ENCODE measurements around the gene PLEKHG4. TPM values are rescaled to one million over a fixed set of nuclear protein-coding genes. Genes with fewer than 3 reads are reported as not detected.
A peak's percentile ranks its signal among the peaks of the same experiment; 100 is the strongest.

Gene PLEKHG4
- total and polyA plus RNA-seq, 10 of the 15 experiments (the other 5 are each of a cell fraction or from before 2014, with no cell fraction given), result 0.14 to 2.6 (median 0.99) TPM

- peaks cover 11% of the 10 kb centered on the region for H3K79me2 ChIP-seq (ENCODE audit: control insufficient read depth, insufficient read depth, low read length)
- H3K9me3 ChIP-seq (replicated peaks; ENCODE audit: control insufficient read depth, insufficient read depth, low read length), result no peaks in the 10 kb centered on the region
- H3K27ac ChIP-seq (ENCODE audit: control insufficient read depth, insufficient read depth), result no peak overlapping the region
- ChIA-PET CTCF (interaction anchor here (1.1 to 2.4 kb wide), 2 partner anchors 11 to 89 kb away, joined by 4 to 6 read pairs; no protein-coding TSS in a partner anchor), RAD21 (ENCODE audit: unreplicated experiment) (interaction anchor here (0.9 to 1.9 kb wide), 2 partner anchors 11 to 23 kb away, joined by 4 read pairs; partner anchors contain the start of gene TMEM208), SMC1A (ENCODE audit: uncharacterized antibody, unreplicated experiment) (interaction anchor here (0.6 to 2.3 kb wide), 3 partner anchors 10 to 105 kb away, joined by 3 to 6 read pairs (median 3); no protein-coding TSS in a partner anchor), POLR2A (interaction anchor here (0.7 to 1.0 kb wide), 2 partner anchors 75 to 92 kb away, joined by 3 to 4 read pairs; no protein-coding TSS in a partner anchor)
- no peak overlapping the region; the same call in 1 of the 2 replicates for H2AFZ ChIP-seq (ENCODE audit: control insufficient read depth, low read depth, low read length)
- intact Hi-C loops (cut with micrococcal nuclease; ENCODE audit: unreplicated experiment) (no loop called here), in situ Hi-C loops (cut with MboI) (no loop called here)
- no peaks in the 10 kb centered on the region; a peak in 1 of 4 replicates for H3K27me3 ChIP-seq (replicated peaks in 1 of 2; ENCODE audit: control insufficient read depth in 2 of 2, insufficient read depth in 2 of 2, low read length in 1 of 2)
- ATAC-seq (no peak), FAIRE-seq (no peak), DNase-seq (ENCODE audit: low read depth, low spot score) (no peak)
- H3K4me3 ChIP-seq, result no peak overlapping the region
- no peak for TF ChIP-seq SREBF1 (IDR thresholded peaks at IDR 0.05; ENCODE audit: low read length)
- TF ChIP-seq MXI1 (IDR thresholded peaks at IDR 0.05; ENCODE audit: low read depth, low read length), result no peak
- no TSS peak for BruUV-seq (replicated peaks)
- WGBS (ENCODE audit: insufficient coverage, insufficient replicate concordance, low lambda C conversion rate, missing lambda C conversion rate), result 58% methylated on average over 4 of the region's 4 CpGs
- peak overlapping the region; percentile 92; the same call in 1 of the 2 replicates for H3K4me2 ChIP-seq (ENCODE audit: control insufficient read depth, insufficient read depth)
- peaks cover 16% of the 10 kb centered on the region for H3K4me1 ChIP-seq (ENCODE audit: control insufficient read depth, insufficient read depth, low read length)
- no peak overlapping the region for H3K9ac ChIP-seq (ENCODE audit: control insufficient read depth, insufficient read depth, low read length)
- H4K20me1 ChIP-seq (ENCODE audit: control insufficient read depth, insufficient read depth), result no peaks in the 10 kb centered on the region
- H3K36me3 ChIP-seq (ENCODE audit: control insufficient read depth in 2 of 2, insufficient read depth in 2 of 2, low read length in 1 of 2), result no peaks in the 10 kb centered on the region
These were observed 29.3 kb upstream of the PLEKHG4 start for GRCh38 chr16:67250045-67250327.

GRCh38 chr16:67252609-67253497 is 26.5 kb upstream of the PLEKHG4 start:
- ATAC-seq, result no peak

More at GRCh38 chr16:67252609-67253497, 26.5 kb upstream of the PLEKHG4 start:
- no peaks in the 10 kb centered on the region for H4K20me1 ChIP-seq (ENCODE audit: control insufficient read depth, insufficient read depth)
- ChIA-PET SMC1A (ENCODE audit: uncharacterized antibody, unreplicated experiment) (interaction anchor here (1.7 kb wide), 1 partner anchor 8 kb away, joined by 8 read pairs; no protein-coding TSS in a partner anchor), CTCF (interaction anchor here (0.6 to 1.5 kb wide), 2 partner anchors 16 to 195 kb away, joined by 3 to 4 read pairs; no protein-coding TSS in a partner anchor), POLR2A (interaction anchor here (0.6 to 1.0 kb wide), 3 partner anchors 14 to 492 kb away, joined by 4 to 5 read pairs (median 4); partner anchors contain the start of gene TMEM208), RAD21 (ENCODE audit: unreplicated experiment) (no interaction called here)
- peaks cover 5% of the 10 kb centered on the region for H3K4me1 ChIP-seq (ENCODE audit: control insufficient read depth, insufficient read depth, low read length)
- DNase-seq (ENCODE audit: low read depth, low spot score), result no peak
- no peak overlapping the region for H3K4me2 ChIP-seq (ENCODE audit: control insufficient read depth, insufficient read depth)
- FAIRE-seq, result no peak
- no peak overlapping the region for H2AFZ ChIP-seq (ENCODE audit: control insufficient read depth, low read depth, low read length)
- intact Hi-C loops (cut with micrococcal nuclease; ENCODE audit: unreplicated experiment), result no loop called here
- TF ChIP-seq SMARCA5 (IDR thresholded peaks at IDR 0.05) (no peak), JUND (IDR thresholded peaks at IDR 0.05; ENCODE audit: low read depth, low read length) (no peak), HSF1 (IDR thresholded peaks at IDR 0.05; ENCODE audit: low read depth, low read length) (no peak), ELK1 (IDR thresholded peaks at IDR 0.05; ENCODE audit: low read depth, low read length) (no peak), TCF7 (IDR thresholded peaks at IDR 0.05; ENCODE audit: borderline replicate concordance) (no peak), HDAC6 (IDR thresholded peaks at IDR 0.05; ENCODE audit: unreplicated experiment) (no peak), MEF2A (IDR thresholded peaks at IDR 0.05; ENCODE audit: insufficient read depth, low read depth, low read length) (no peak), SMAD5 (IDR thresholded peaks at IDR 0.05; ENCODE audit: low read depth) (no peak), GABPA (IDR thresholded peaks at IDR 0.05; ENCODE audit: low read depth) (no peak)
- no peak overlapping the region for H3K27ac ChIP-seq (ENCODE audit: control insufficient read depth, insufficient read depth)
- no peak overlapping the region for H3K4me3 ChIP-seq
- no peak overlapping the region for H3K9ac ChIP-seq (ENCODE audit: control insufficient read depth, insufficient read depth, low read length)
- no peaks in the 10 kb centered on the region; a peak in 1 of 4 replicates for H3K27me3 ChIP-seq (replicated peaks in 1 of 2; ENCODE audit: control insufficient read depth in 2 of 2, insufficient read depth in 2 of 2, low read length in 1 of 2)
- no TSS peak for BruUV-seq (replicated peaks)
- no peaks in the 10 kb centered on the region; the same call in 1 of the 2 replicates for H3K79me2 ChIP-seq (ENCODE audit: control insufficient read depth, insufficient read depth, low read length)
- in situ Hi-C loops (cut with MboI), result no loop called here
- no peaks in the 10 kb centered on the region; a peak in 1 of 4 replicates for H3K36me3 ChIP-seq (ENCODE audit: control insufficient read depth in 2 of 2, insufficient read depth in 2 of 2, low read length in 1 of 2)
- H3K9me3 ChIP-seq (replicated peaks; ENCODE audit: control insufficient read depth, insufficient read depth, low read length), result no peaks in the 10 kb centered on the region
- 95% methylated on average over 4 of the region's 4 CpGs for WGBS (ENCODE audit: insufficient coverage, insufficient replicate concordance, low lambda C conversion rate, missing lambda C conversion rate)
